HG03039 (cell line): ENCODE data around the gene CKM.

Experiments
- ATAC-seq: cut with Tn5 transposase; IDR thresholded peaks from one replicate; pipeline ENCODE4 v1.9.1; 2021; ENCODE audit warnings: mild to moderate bottlenecking, moderate library complexity; ENCODE audit not compliant: unreplicated experiment

CKM gene

GRCh38 chr19:45322744-45323281, at the start of gene CKM:
Gene CKM, minus strand, starts transcription at chr19:45322875. Its CDS starts 3,162 bp downstream, at chr19:45319713.
- no peak for ATAC-seq

- peak; percentile 91 for ATAC-seq
Observed at GRCh38 chr19:45370410-45371204, 47.9 kb upstream of the CKM start, which contains the start of gene ERCC2. Gene ERCC2, minus strand, starts transcription at chr19:45370573. Its CDS starts 33 bp downstream, at chr19:45370540.

GRCh38 chr19:45368737-45369340, 46.2 kb upstream of the CKM start:
- no peak for ATAC-seq

- no peak for ATAC-seq
Observed at GRCh38 chr19:45368127-45368526, 45.5 kb upstream of the CKM start.

GRCh38 chr19:45364696-45365095, 42.0 kb upstream of the CKM start:
- no peak for ATAC-seq

- no peak for ATAC-seq
Observed at GRCh38 chr19:45363861-45364459, 41.3 kb upstream of the CKM start.

- no peak for ATAC-seq
Observed at GRCh38 chr19:45362291-45362690, 39.6 kb upstream of the CKM start.

- ATAC-seq: no peak
Observed at GRCh38 chr19:45361608-45362007, 38.9 kb upstream of the CKM start.

- no peak for ATAC-seq
Observed at GRCh38 chr19:45358213-45358792, 35.6 kb upstream of the CKM start.

- ATAC-seq: no peak
Observed at GRCh38 chr19:45357445-45357783, 34.7 kb upstream of the CKM start.

GRCh38 chr19:45356760-45357444, 34.2 kb upstream of the CKM start:
- no peak for ATAC-seq

GRCh38 chr19:45355910-45356309, 33.2 kb upstream of the CKM start:
- no peak for ATAC-seq

- no peak for ATAC-seq
Observed at GRCh38 chr19:45355402-45355801, 32.7 kb upstream of the CKM start.

- ATAC-seq: no peak
Observed at GRCh38 chr19:45354241-45354842, 31.7 kb upstream of the CKM start.

- no peak for ATAC-seq
Observed at GRCh38 chr19:45352914-45353796, 30.5 kb upstream of the CKM start.

GRCh38 chr19:45352471-45352870, 29.8 kb upstream of the CKM start:
- ATAC-seq: no peak

GRCh38 chr19:45352062-45352461, 29.4 kb upstream of the CKM start:
- no peak for ATAC-seq

- ATAC-seq: no peak
Observed at GRCh38 chr19:45351401-45351952, 28.8 kb upstream of the CKM start.

- no peak for ATAC-seq
Observed at GRCh38 chr19:45350477-45351058, 27.9 kb upstream of the CKM start.
